ENCODE data around the gene CDK17.

The CDK17 gene

GRCh38 chr12:96271469-96272199 lies 128.6 kb downstream of the CDK17 start:
- no peak overlapping the region for H3K4me3 ChIP-seq (ENCODE audit: low read depth, low read length)
- DNase-seq (ENCODE audit: low read depth), result no peak
- TF ChIP-seq CTCF (IDR thresholded peaks at IDR 0.05; ENCODE audit: low read depth, low read length, missing control alignments), result no peak
- in situ Hi-C loops (cut with HindIII; ENCODE audit: low sequenced_read_pairs), result no loop called here

- no peak overlapping the region for H3K4me3 ChIP-seq (ENCODE audit: low read depth, low read length)
- TF ChIP-seq CTCF (IDR thresholded peaks at IDR 0.05; ENCODE audit: low read depth, low read length, missing control alignments), result no peak
- DNase-seq (ENCODE audit: low read depth), result no peak
- in situ Hi-C loops (cut with HindIII; ENCODE audit: low sequenced_read_pairs), result no loop called here
Measured at GRCh38 chr12:96266238-96266637, 134.0 kb downstream of the CDK17 start.

GRCh38 chr12:96265836-96266235 lies 134.4 kb downstream of the CDK17 start:
- TF ChIP-seq CTCF (IDR thresholded peaks at IDR 0.05; ENCODE audit: low read depth, low read length, missing control alignments), result no peak
- DNase-seq (ENCODE audit: low read depth), result no peak
- in situ Hi-C loops (cut with HindIII; ENCODE audit: low sequenced_read_pairs), result no loop called here
- H3K4me3 ChIP-seq (ENCODE audit: low read depth, low read length), result no peak overlapping the region

GRCh38 chr12:96265400-96265799 lies 134.8 kb downstream of the CDK17 start:
- no peak overlapping the region for H3K4me3 ChIP-seq (ENCODE audit: low read depth, low read length)
- in situ Hi-C loops (cut with HindIII; ENCODE audit: low sequenced_read_pairs), result no loop called here
- no peak for DNase-seq (ENCODE audit: low read depth)
- TF ChIP-seq CTCF (IDR thresholded peaks at IDR 0.05; ENCODE audit: low read depth, low read length, missing control alignments), result no peak

GRCh38 chr12:96263449-96263902 lies 136.8 kb downstream of the CDK17 start:
- in situ Hi-C loops (cut with HindIII; ENCODE audit: low sequenced_read_pairs), result no loop called here

GRCh38 chr12:96261557-96261956 lies 138.7 kb downstream of the CDK17 start:
- in situ Hi-C loops (cut with HindIII; ENCODE audit: low sequenced_read_pairs), result no loop called here
- H3K4me3 ChIP-seq (ENCODE audit: low read depth, low read length), result no peak overlapping the region
- no peak for DNase-seq (ENCODE audit: low read depth)
- no peak for TF ChIP-seq CTCF (IDR thresholded peaks at IDR 0.05; ENCODE audit: low read depth, low read length, missing control alignments)

More at GRCh38 chr12:96263449-96263902, 136.8 kb downstream of the CDK17 start:
- no peak for DNase-seq (ENCODE audit: low read depth)
- H3K4me3 ChIP-seq (ENCODE audit: low read depth, low read length), result no peak overlapping the region
- no peak for TF ChIP-seq CTCF (IDR thresholded peaks at IDR 0.05; ENCODE audit: low read depth, low read length, missing control alignments)
